ENCODE results near the gene CNTN2.

CNTN2 gene

GRCh38 chr1:205024679-205025078, 18.3 kb upstream of the CNTN2 start:
- no peak for TF ChIP-seq MYC (IDR thresholded peaks at IDR 0.05; ENCODE audit: low read depth, low read length)
- TF ChIP-seq, protein P1, sequence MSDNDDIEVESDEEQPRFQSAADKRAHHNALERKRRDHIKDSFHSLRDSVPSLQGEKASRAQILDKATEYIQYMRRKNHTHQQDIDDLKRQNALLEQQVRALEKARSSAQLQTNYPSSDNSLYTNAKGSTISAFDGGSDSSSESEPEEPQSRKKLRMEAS (IDR thresholded peaks at IDR 0.05; ENCODE audit: low read depth, low read length): no peak
- TF ChIP-seq POLR2A (IDR thresholded peaks at IDR 0.05; ENCODE audit: extremely low read depth, insufficient read length): no peak
- no peak for TF ChIP-seq CTCF (IDR thresholded peaks at IDR 0.05; ENCODE audit: low read depth, low read length)
- no peak for DNase-seq (ENCODE audit: low read depth)
- H3K4me3 ChIP-seq (ENCODE audit: low read depth, low read length): no peak overlapping the region

GRCh38 chr1:205025239-205025638, 17.8 kb upstream of the CNTN2 start:
- no peak for TF ChIP-seq CTCF (IDR thresholded peaks at IDR 0.05; ENCODE audit: low read depth, low read length)
- no peak for DNase-seq (ENCODE audit: low read depth)
- no peak overlapping the region for H3K4me3 ChIP-seq (ENCODE audit: low read depth, low read length)

- TF ChIP-seq POLR2A (IDR thresholded peaks at IDR 0.05; ENCODE audit: extremely low read depth, insufficient read length): no peak
- TF ChIP-seq MYC (IDR thresholded peaks at IDR 0.05; ENCODE audit: low read depth, low read length): no peak
- no peak for TF ChIP-seq CTCF (IDR thresholded peaks at IDR 0.05; ENCODE audit: low read depth, low read length)
- TF ChIP-seq, protein P1 (IDR thresholded peaks at IDR 0.05; ENCODE audit: low read depth, low read length): no peak
- DNase-seq (ENCODE audit: low read depth): no peak
- H3K4me3 ChIP-seq (ENCODE audit: low read depth, low read length): no peak overlapping the region
Measured at GRCh38 chr1:205026181-205026580, 16.8 kb upstream of the CNTN2 start.

GRCh38 chr1:205028390-205028789, 14.6 kb upstream of the CNTN2 start:
- no peak overlapping the region for H3K4me3 ChIP-seq (ENCODE audit: low read depth, low read length)
- DNase-seq (ENCODE audit: low read depth): no peak
- TF ChIP-seq POLR2A (IDR thresholded peaks at IDR 0.05; ENCODE audit: extremely low read depth, insufficient read length): no peak
- no peak for TF ChIP-seq CTCF (IDR thresholded peaks at IDR 0.05; ENCODE audit: low read depth, low read length)
- TF ChIP-seq, protein P1 (IDR thresholded peaks at IDR 0.05; ENCODE audit: low read depth, low read length): no peak
- TF ChIP-seq MYC (IDR thresholded peaks at IDR 0.05; ENCODE audit: low read depth, low read length): no peak

GRCh38 chr1:205028924-205029323, 14.1 kb upstream of the CNTN2 start:
- DNase-seq (ENCODE audit: low read depth): no peak
- TF ChIP-seq MYC (IDR thresholded peaks at IDR 0.05; ENCODE audit: low read depth, low read length) (no peak), POLR2A (IDR thresholded peaks at IDR 0.05; ENCODE audit: extremely low read depth, insufficient read length) (no peak), CTCF (IDR thresholded peaks at IDR 0.05; ENCODE audit: low read depth, low read length) (no peak)
- TF ChIP-seq, protein P1 (IDR thresholded peaks at IDR 0.05; ENCODE audit: low read depth, low read length): no peak
- no peak overlapping the region for H3K4me3 ChIP-seq (ENCODE audit: low read depth, low read length)

DNA sequence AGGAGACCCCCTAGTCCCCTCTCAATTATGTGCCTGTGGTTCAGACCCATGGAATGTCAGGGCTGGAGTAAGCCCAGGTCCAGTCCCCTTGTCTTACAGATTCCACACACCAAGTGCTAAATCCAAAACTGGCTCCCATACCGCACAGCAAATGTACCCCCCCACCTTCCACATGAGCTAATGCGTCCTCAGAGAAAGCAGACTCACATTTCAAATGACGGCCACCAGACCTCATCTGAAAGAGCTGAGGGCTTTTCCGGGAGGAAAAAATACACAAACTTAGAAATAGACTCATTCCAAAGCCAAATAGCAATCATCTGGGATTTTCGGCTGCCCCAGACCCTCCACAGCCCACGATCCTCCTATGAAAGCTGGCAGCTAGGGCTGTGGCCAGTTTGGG, 12.8 kb upstream of the CNTN2 start:
- no peak for DNase-seq (ENCODE audit: low read depth)
- no peak for TF ChIP-seq CTCF (IDR thresholded peaks at IDR 0.05; ENCODE audit: low read depth, low read length)
- no peak for TF ChIP-seq POLR2A (IDR thresholded peaks at IDR 0.05; ENCODE audit: extremely low read depth, insufficient read length)
- TF ChIP-seq MYC (IDR thresholded peaks at IDR 0.05; ENCODE audit: low read depth, low read length): no peak
- TF ChIP-seq, protein P1 (IDR thresholded peaks at IDR 0.05; ENCODE audit: low read depth, low read length): no peak
- no peak overlapping the region for H3K4me3 ChIP-seq (ENCODE audit: low read depth, low read length)
